Regular cardiac myocyte (primary cell): ENCODE data around the gene NDST3. TPM values are rescaled to one million over a fixed set of nuclear protein-coding genes. Genes with fewer than 3 reads are reported as not detected.

ENCODE experiments used
- total RNA-seq: library from RNA; depleted of rRNA; stranded (reverse); fragments of >200 nt; gene quantifications from 2 replicates; pipeline ENCODE4 v1.2.3, GENCODE V29; 2014

The NDST3 gene
- not detected in 2 replicates for total RNA-seq

GRCh38 chr4:118034053-118034785, at the start of gene NDST3:
Gene NDST3 (plus strand): TSS chr4:118034486. CDS start chr4:118053911, 19,425 bp downstream.

